Stomach (tissue), 9 donors: ENCODE data around the gene CDK17. TPM values are rescaled to one million over a fixed set of nuclear protein-coding genes. Genes with fewer than 3 reads are reported as not detected.

Source experiments
- DNase-seq, 2 donors: peaks; one replicate each; pipeline versions ENCODE4 v3.0.0 to v3.0.0-alpha.2; 2013 to 2019
- H3K27ac ChIP-seq, 5 donors: fragments of 200-600 bp in 4 of 5; sonication (generic) in 4 of 5; one replicate each; pipeline ENCODE4 v1.5.1; 2013 to 2019; ENCODE audit warnings: mild to moderate bottlenecking in 1 of 5, moderate library complexity in 1 of 5
- H3K27me3 ChIP-seq, 3 donors: fragments of 200-600 bp; sonication (generic); one replicate each; pipeline ENCODE4 v1.5.1; 2017 to 2019; ENCODE audit warnings: mixed run types in 1 of 3
- H3K36me3 ChIP-seq, 4 donors: fragments of 200-600 bp; sonication (generic); 1 replicate in 3 of 4; 2 replicates in 1 of 4; pipeline ENCODE4 v1.5.1; 2016 to 2019
- H3K4me1 ChIP-seq, 4 donors: fragments of 200-600 bp; sonication (generic); one replicate each; pipeline ENCODE4 v1.5.1; 2016 to 2019
- H3K4me3 ChIP-seq, 4 donors: fragments of 200-600 bp; sonication (generic) in 3 of 4; one replicate each; pipeline ENCODE4 v1.5.1; 2016 to 2019; ENCODE audit warnings: mild to moderate bottlenecking in 1 of 4
- H3K9me3 ChIP-seq, 4 donors: fragments of 200-600 bp; sonication (generic); one replicate each; pipeline ENCODE4 v1.5.1; 2016 to 2019
- CTCF ChIP-seq, 7 experiments: fragments of 450-650 bp in 4 of 7; fragments of 200-600 bp in 3 of 7; sonication (generic) in 3 of 7; IDR thresholded peaks; one replicate each; pipeline ENCODE4 v1.5.1; 2016 to 2019; ENCODE audit warnings: antibody characterized with exemption in 7 of 7, control low read depth in 2 of 7, mild to moderate bottlenecking in 1 of 7
- EP300 ChIP-seq: sonication (generic); formaldehyde crosslinking; IDR thresholded peaks from one replicate; pipeline ENCODE4 v1.6.1; 2017; ENCODE audit warnings: antibody characterized with exemption
- POLR2A ChIP-seq, 4 donors: fragments of 450-650 bp; IDR thresholded peaks; one replicate each; pipeline ENCODE4 v1.6.1; 2016; ENCODE audit warnings: antibody characterized with exemption in 4 of 4, control low read depth in 2 of 4, mild to moderate bottlenecking in 1 of 4, moderate library complexity in 1 of 4
- POLR2AphosphoS5 ChIP-seq, 3 donors: sonication (generic); formaldehyde crosslinking; IDR thresholded peaks; one replicate each; pipeline ENCODE4 v1.6.1; 2016; ENCODE audit warnings: antibody characterized with exemption in 3 of 3
- WGBS, 5 donors: extraction: QIAGEN DNeasy Blood & Tissue Kit in 3 of 5; methylation state at CpG; one replicate each; pipeline versions ENCODE4 v1.1.5 to v1.1.7; 2013 to 2018; 5-methylcytosine and 5-hydroxymethylcytosine counted together
- intact Hi-C: fragments of 100-400 bp; cut with DNase I; formaldehyde crosslinking; loops from one replicate; pipeline ENCODE4 v1.15.1; 2023; ENCODE audit warnings: low total_unique reads
- polyA plus RNA-seq, 3 donors: library from polyadenylated mRNA; stranded (reverse); fragments of 200-250 nt; gene quantifications; one replicate each; pipeline ENCODE4 v1.2.3, GENCODE V29; 2013
- total RNA-seq, 5 donors: library from RNA; depleted of rRNA; stranded (reverse); fragments of >200 nt; gene quantifications; one replicate each; pipeline versions ENCODE4 v1.1.0 to v1.2.3, GENCODE V29; 2014 to 2016
- donor health status: healthy with polysubstance abuse.
- donor health status: Bipolar disorder and iron deficiency.
- donor health status: healthy.

CDK17 gene
- total and polyA plus RNA-seq, 8 donors, result 5.4 to 137 (median 40.5) TPM

GRCh38 chr12:96294831-96295230, 105.4 kb downstream of the CDK17 start:
- no peak for DNase-seq
- Histone ChIP-seq H3K27me3 (no peaks in the 10 kb centered on the region), H3K27ac (no peak overlapping the region), H3K4me3 (no peak overlapping the region), H3K36me3 (peaks cover 0 to 68% (median 45%) of the 10 kb centered on the region in 4 donors), H3K9me3 (no peaks in the 10 kb centered on the region), H3K4me1 (no peaks in the 10 kb centered on the region)
- TF ChIP-seq POLR2A (IDR thresholded peaks at IDR 0.05) (no peak), POLR2AphosphoS5 (IDR thresholded peaks at IDR 0.05) (no peak), CTCF (IDR thresholded peaks at IDR 0.05) (no peak), EP300 (no peak)
- WGBS, 5 donors, result 61 to 70% (median 68%) methylated on average over 3 of the region's 3 CpGs
- intact Hi-C loops, result no loop called here

- H3K27me3 ChIP-seq, result no peaks in the 10 kb centered on the region
- WGBS, 5 donors, result 95 to 100% (median 97%) methylated on average over 2 of the region's 2 CpGs
- intact Hi-C loops, result no loop called here
- no peaks in the 10 kb centered on the region for H3K4me1 ChIP-seq
- H3K9me3 ChIP-seq, result no peaks in the 10 kb centered on the region
- no peak overlapping the region for H3K27ac ChIP-seq
- peaks cover 6 to 66% (median 47%) of the 10 kb centered on the region in 4 donors for H3K36me3 ChIP-seq
- H3K4me3 ChIP-seq, result no peak overlapping the region
- no peak for DNase-seq
- TF ChIP-seq POLR2A (IDR thresholded peaks at IDR 0.05), result no peak
- no peak for TF ChIP-seq POLR2AphosphoS5 (IDR thresholded peaks at IDR 0.05)
- TF ChIP-seq CTCF (IDR thresholded peaks at IDR 0.05), result no peak
Observed at GRCh38 chr12:96293093-96293492, 107.1 kb downstream of the CDK17 start.

GRCh38 chr12:96289067-96289466, 111.2 kb downstream of the CDK17 start:
- no peaks in the 10 kb centered on the region for H3K4me1 ChIP-seq
- H3K9me3 ChIP-seq, result no peaks in the 10 kb centered on the region
- intact Hi-C loops, result no loop called here
- WGBS, 5 donors, result 78 to 90% (median 86%) methylated on average over 5 of the region's 5 CpGs
- H3K36me3 ChIP-seq, result peaks cover 9 to 81% (median 62%) of the 10 kb centered on the region in 4 donors
- TF ChIP-seq POLR2AphosphoS5 (IDR thresholded peaks at IDR 0.05) (no peak), EP300 (no peak), CTCF (IDR thresholded peaks at IDR 0.05) (no peak), POLR2A (IDR thresholded peaks at IDR 0.05) (no peak)
- no peak overlapping the region for H3K4me3 ChIP-seq
- H3K27ac ChIP-seq, result no peak overlapping the region
- no peaks in the 10 kb centered on the region for H3K27me3 ChIP-seq
- no peak for DNase-seq

GRCh38 chr12:96285158-96285557, 115.1 kb downstream of the CDK17 start:
- Histone ChIP-seq H3K9me3 (no peaks in the 10 kb centered on the region), H3K4me3 (no peak overlapping the region), H3K27ac (no peak overlapping the region), H3K36me3 (peaks cover 12 to 95% (median 92%) of the 10 kb centered on the region in 4 donors), H3K27me3 (no peaks in the 10 kb centered on the region), H3K4me1 (no peaks in the 10 kb centered on the region)
- no peak for DNase-seq
- intact Hi-C loops, result no loop called here
- TF ChIP-seq CTCF (IDR thresholded peaks at IDR 0.05) (no peak), EP300 (no peak), POLR2AphosphoS5 (IDR thresholded peaks at IDR 0.05) (no peak), POLR2A (IDR thresholded peaks at IDR 0.05) (no peak)
